SU-DHL-6 (cell line): ENCODE results near the gene TEC.

ENCODE experiments used
- EZH2phosphoT487 ChIP-seq: fragments of 200-600 bp; sonication (generic), shearing (Covaris generic); conservative IDR thresholded peaks from 2 replicates; pipeline ENCODE4 v1.6.1; 2018; ENCODE audit warnings: mild to moderate bottlenecking, antibody characterized with exemption, low read length, moderate library complexity, mixed read lengths
- TF ChIP-seq, protein P1 (sequence below): fragments of 200-600 bp; sonication (generic); IDR thresholded peaks from one replicate; pipeline ENCODE4 v1.5.1; 2017; ENCODE audit warnings: antibody characterized with exemption, mild to moderate bottlenecking, low read length, moderate library complexity; ENCODE audit not compliant: insufficient read depth, poor library complexity, severe bottlenecking

DNA sequence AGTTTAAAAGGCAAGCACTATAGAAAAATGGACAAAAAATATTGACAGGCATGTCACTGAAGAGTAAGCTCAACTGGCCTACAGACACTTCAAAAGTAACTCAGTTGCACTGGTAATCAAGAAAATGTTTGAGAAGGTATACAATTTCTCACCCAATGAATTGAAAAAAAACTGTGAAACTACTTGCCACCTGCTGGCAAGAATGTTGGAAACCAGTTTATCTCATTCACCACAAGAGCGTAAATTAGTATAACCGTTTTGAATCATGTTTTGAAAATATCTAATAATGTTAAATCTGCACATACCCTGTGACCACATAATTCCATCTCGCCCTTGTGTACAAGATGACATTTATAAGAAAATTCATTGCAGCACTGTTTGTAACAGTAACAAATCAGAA lies 167.3 kb downstream of the TEC start:
- TF ChIP-seq, protein P1, sequence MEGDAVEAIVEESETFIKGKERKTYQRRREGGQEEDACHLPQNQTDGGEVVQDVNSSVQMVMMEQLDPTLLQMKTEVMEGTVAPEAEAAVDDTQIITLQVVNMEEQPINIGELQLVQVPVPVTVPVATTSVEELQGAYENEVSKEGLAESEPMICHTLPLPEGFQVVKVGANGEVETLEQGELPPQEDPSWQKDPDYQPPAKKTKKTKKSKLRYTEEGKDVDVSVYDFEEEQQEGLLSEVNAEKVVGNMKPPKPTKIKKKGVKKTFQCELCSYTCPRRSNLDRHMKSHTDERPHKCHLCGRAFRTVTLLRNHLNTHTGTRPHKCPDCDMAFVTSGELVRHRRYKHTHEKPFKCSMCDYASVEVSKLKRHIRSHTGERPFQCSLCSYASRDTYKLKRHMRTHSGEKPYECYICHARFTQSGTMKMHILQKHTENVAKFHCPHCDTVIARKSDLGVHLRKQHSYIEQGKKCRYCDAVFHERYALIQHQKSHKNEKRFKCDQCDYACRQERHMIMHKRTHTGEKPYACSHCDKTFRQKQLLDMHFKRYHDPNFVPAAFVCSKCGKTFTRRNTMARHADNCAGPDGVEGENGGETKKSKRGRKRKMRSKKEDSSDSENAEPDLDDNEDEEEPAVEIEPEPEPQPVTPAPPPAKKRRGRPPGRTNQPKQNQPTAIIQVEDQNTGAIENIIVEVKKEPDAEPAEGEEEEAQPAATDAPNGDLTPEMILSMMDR = no peak
- TF ChIP-seq EZH2phosphoT487 = no peak
